ENCODE data around the gene IMPDH1.

IMPDH1 gene

GRCh38 chr7:128405471-128406313, 4.1 kb downstream of the IMPDH1 start:
- DNase-seq: peak in 2 of 14 donors; percentile 21 to 44

- DNase-seq: peak in 3 of 14 donors; percentile 11 to 71 (median 51)
Observed at GRCh38 chr7:128404886-128405470, 4.8 kb downstream of the IMPDH1 start.

- no peak for DNase-seq
Observed at GRCh38 chr7:128404143-128404681, 5.6 kb downstream of the IMPDH1 start.

- no peak for DNase-seq
Observed at GRCh38 chr7:128403676-128404075, 6.1 kb downstream of the IMPDH1 start.

GRCh38 chr7:128402356-128402755, 7.4 kb downstream of the IMPDH1 start:
- DNase-seq: no peak

- no peak for DNase-seq
Observed at GRCh38 chr7:128400566-128400965, 9.2 kb downstream of the IMPDH1 start.

- no peak for DNase-seq
Observed at GRCh38 chr7:128399991-128400390, 9.8 kb downstream of the IMPDH1 start.

GRCh38 chr7:128398841-128399135, 11.0 kb downstream of the IMPDH1 start:
- DNase-seq: no peak

GRCh38 chr7:128398016-128398840, 11.6 kb downstream of the IMPDH1 start:
- peak in 6 of 14 donors; percentile 20 to 55 (median 24) for DNase-seq

GRCh38 chr7:128396357-128396756, 13.4 kb downstream of the IMPDH1 start:
- DNase-seq: no peak

GRCh38 chr7:128395748-128396147, 14.0 kb downstream of the IMPDH1 start:
- DNase-seq: no peak

GRCh38 chr7:128394904-128395496, 14.8 kb downstream of the IMPDH1 start:
- DNase-seq: no peak

GRCh38 chr7:128393526-128394330, 16.1 kb downstream of the IMPDH1 start:
- DNase-seq: no peak

GRCh38 chr7:128392446-128393327, 17.1 kb downstream of the IMPDH1 start:
- DNase-seq: no peak

GRCh38 chr7:128391805-128392204, 18.0 kb downstream of the IMPDH1 start:
- DNase-seq: no peak

- no peak for DNase-seq
Observed at GRCh38 chr7:128390871-128391565, 18.8 kb downstream of the IMPDH1 start.

GRCh38 chr7:128389618-128390329, 20.0 kb downstream of the IMPDH1 start:
- DNase-seq: no peak

- no peak for DNase-seq
Observed at GRCh38 chr7:128389085-128389617, 20.6 kb downstream of the IMPDH1 start.

GRCh38 chr7:128388145-128388485, 21.7 kb downstream of the IMPDH1 start:
- no peak for DNase-seq
